Activated naive CD8-positive, alpha-beta T cell treated with anti-CD3 and anti-CD28 coated beads, Interleukin-2, amount 50 U/mL, for 16 hours (primary cell): Measurements from ENCODE around the gene UGT1A10.
"Not testable (repeated sequence)": the region's sequence is repeated elsewhere in the genome, so short reads cannot be mapped to it uniquely, and the experiment has no call there.

Experiments
- DNase-seq: peaks from one replicate; pipeline ENCODE4 v3.0.0-alpha.2; 2020; ENCODE audit warnings: low read depth, low spot score

The UGT1A10 gene

DNA sequence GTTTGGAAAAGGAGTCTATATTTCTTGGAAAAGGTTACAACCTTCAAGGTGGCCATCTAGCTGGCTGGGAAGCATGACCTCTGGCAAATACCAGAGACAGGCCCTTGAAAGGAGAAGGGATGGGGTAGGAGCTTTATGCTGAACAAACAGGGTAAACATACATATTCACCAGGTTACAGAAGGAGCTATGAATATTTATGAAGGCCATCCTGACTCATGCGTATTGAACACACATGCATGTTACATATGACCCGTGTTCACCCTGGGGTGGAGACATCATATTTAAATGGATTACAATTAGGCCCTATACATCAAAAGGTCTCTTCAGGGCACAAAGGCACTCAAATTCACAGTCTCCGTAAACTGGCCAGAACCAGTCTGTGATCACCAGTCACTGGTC lies 19.7 kb downstream of the UGT1A10 start:
- not testable (repeated sequence) for DNase-seq

DNA sequence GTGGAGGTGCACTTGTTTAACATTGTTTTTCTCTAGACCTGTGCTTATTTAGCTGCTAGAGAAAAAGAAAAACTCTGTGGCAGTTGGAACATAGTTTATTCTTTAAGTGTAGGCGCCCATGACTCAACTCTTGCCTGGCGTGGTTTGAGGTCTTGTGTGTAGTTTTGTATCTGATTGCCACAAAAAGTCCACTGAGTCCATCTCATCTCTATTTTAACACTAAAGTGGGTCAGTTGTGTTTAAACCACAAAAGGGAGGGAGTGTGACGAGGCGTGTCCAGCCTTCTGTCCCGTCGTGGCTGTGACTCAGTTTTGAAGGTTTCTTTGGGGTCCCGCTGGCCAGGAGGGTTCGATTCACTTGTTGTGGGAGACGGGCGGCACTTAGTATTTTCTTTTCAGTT lies 20.2 kb downstream of the UGT1A10 start:
- no peak for DNase-seq

- no peak for DNase-seq
These were observed 22.4 kb downstream of the UGT1A10 start for GRCh38 chr2:233658610-233659009.

DNA sequence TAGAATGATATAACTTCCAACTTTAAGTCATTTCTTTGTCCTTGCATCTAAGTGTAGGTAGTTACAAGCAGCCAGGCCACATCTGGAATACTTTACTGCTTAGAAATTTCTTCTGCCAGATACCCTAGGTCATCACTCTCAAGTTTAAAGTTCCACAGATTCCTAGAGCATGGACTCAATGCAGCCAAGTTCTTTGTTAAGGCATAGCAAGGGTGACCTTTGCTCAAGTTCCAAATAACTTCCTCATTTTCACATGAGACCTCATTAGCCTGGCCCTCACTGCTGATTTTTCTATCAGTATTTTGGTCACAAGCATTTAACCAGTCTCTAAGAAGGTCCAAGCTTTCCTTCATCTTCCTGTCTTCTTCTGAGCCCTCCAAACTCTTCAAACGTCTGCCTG lies 27.7 kb downstream of the UGT1A10 start:
- DNase-seq = no peak

DNA sequence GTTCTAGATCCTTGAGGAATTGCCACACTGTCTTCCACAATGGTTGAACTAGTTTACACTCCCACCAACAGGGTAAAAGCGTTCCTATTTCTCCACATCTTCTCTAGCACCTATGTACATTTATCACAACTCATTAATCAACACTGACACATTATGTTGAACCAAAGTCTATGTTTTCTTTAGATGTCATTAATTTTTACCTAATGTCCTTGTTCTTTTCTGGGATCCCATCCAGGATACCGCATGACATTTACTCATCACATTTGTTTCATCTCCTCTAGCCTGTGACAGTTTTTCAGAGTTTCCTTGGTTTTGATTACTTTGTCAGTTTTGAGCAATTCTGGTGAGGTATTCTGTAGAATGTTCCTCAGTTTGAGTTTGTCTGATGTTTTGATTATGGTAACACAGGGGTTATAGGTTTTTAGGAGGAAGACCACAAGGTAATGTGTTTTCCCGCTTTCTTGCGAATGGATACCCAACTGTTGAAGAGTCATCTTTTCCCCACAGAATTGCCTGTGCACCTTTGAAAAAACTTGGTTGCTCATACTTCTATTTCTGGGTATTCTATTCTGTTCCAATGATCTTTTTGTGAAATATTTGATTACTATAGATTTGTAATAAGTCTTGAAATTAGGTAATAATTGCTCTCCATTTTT lies 32.5 kb downstream of the UGT1A10 start:
- no peak for DNase-seq

DNA sequence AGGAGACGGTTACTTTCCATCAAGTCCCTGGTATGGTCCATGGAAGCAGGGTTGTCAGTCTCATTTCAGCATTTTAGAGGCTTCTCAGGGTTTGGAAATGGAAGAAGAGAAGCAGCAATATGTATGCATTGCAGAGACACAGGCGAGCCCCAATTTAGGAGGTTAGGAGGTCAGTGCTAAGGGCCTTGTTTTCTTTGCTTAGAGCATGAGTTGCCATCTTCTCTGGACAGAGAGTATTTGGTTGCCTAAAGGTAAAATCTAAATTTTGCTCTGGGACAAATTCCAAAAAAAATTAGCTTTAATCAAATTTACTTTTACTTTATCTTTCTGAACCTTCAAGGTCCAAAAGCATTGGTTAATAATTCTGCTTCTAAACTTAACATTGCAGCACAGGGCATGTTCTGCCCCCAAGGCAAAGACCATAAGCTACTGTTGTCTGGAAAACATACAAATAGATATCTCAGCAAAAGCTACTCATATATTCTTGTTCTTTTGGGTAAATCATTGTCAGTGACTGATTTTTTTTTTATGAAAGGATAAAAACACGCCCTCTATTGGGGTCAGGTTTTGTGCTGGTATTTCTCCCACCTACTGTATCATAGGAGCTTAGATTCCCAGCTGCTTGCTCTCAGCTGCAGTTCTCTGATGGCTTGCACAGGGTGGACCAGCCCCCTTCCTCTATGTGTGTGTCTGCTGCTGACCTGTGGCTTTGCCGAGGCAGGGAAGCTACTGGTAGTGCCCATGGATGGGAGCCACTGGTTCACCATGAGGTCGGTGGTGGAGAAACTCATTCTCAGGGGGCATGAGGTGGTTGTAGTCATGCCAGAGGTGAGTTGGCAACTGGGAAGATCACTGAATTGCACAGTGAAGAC lies 35.3 kb downstream of the UGT1A10 start, which contains the start of gene UGT1A9:
UGT1A9 (plus strand) TSS at position 609 of the 872 bp plus-strand sequence; CDS start at position 646, 37 bp downstream.
- no peak for DNase-seq

DNA sequence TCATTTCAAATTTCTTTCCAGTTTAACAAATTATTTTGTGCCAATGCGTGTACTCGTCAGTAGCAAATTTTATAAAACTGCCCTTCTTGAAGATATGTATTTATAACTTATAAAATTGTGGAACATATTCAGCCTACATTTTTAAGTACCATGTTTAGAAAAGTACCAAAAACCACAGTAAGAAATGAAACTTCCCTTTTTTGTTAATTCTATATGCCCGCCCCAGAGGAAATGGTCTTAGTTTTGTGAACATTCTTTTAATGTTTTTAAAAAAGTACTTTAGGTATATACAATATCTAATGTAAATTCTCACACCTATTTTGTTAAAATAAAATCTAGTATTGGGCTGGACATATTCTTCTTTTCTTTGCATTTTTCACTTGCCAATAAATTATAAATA lies 36.6 kb downstream of the UGT1A10 start:
- no peak for DNase-seq

- DNase-seq = no peak
These were observed 37.6 kb downstream of the UGT1A10 start for GRCh38 chr2:233673896-233674295.

DNA sequence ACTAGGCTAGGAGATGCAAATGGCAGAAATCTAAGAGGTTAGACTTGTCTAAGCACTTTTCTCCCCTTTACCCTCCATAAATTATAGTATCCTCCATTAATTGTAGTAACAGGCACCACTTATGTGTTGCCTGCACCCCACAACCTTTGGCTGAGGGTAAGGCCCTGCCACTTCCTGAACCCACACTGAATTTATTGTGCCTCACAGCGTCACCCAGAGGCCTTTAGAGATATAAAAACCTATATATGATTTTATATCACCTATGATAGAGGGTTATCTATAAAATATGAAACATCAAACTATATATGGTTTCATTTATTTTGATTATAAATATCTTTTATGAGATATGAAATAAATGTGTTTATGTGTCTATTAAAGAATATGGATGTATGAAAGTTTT lies 38.1 kb downstream of the UGT1A10 start:
- no peak for DNase-seq

- no peak for DNase-seq
These were observed 38.7 kb downstream of the UGT1A10 start for GRCh38 chr2:233674995-233675394.

GRCh38 chr2:233676046-233676445 lies 39.8 kb downstream of the UGT1A10 start:
- no peak for DNase-seq

- no peak for DNase-seq
These were observed 42.9 kb downstream of the UGT1A10 start for GRCh38 chr2:233679196-233679595.

GRCh38 chr2:233680361-233681045 lies 44.3 kb downstream of the UGT1A10 start:
- no peak for DNase-seq

DNA sequence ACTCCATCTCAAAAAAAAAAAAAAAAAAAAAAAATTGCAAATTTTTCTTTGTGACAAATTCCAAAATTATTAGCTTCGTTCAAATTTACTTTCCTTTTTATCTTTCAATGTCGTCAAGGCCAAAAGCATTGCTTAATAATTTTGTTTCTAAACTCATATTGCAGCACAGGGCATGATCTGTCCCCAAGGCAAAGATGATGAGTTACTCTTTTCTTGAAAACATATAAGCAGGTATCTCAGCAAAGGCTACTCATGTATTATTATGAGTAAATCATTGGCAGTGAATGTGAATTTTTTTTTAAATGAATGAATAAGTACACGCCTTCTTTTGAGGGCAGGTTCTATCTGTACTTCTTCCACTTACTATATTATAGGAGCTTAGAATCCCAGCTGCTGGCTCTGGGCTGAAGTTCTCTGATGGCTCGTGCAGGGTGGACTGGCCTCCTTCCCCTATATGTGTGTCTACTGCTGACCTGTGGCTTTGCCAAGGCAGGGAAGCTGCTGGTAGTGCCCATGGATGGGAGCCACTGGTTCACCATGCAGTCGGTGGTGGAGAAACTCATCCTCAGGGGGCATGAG lies 45.4 kb downstream of the UGT1A10 start, which contains the start of gene UGT1A7:
UGT1A7 (plus strand) TSS at position 381 of the 579 bp plus-strand sequence; CDS start at position 418, 37 bp downstream.
- no peak for DNase-seq

DNA sequence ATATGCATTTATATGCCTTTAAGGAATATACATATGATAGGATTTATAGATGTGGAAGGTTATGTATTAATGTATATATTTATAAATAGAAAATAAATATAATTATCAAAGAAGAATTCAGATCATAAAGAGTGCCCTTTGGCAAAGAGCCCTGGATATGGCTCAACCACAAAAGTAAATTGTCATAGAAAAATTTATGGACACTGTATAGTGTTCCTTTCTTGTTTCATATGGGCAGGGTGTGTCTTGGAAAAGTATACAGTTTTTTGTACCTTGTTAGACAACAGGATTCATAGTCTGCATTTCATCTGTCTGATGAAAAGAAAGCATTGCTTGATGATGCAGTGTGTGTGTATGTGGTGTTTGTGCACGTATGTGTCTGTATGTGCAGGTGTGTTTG lies 48.4 kb downstream of the UGT1A10 start:
- DNase-seq = no peak

DNA sequence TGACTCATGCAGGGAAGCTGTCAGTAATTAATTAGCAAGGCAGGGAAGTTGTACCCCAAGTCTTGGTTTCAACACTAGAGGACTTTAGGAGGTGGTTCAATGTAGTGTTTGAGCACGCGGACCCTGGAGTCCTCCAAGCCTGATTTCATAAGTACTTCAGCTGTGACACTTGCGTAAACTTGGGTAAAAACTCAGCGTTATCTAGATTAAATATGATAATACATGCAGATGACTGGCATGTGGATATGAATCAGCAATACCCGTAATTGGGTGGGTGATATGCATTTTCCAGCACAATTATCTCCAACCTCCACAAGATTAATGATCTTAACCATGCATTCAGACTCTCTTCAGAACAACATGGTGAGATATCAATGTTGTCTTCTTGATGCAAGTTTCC lies 50.7 kb downstream of the UGT1A10 start:
- DNase-seq = no peak

- no peak for DNase-seq
These were observed 52.1 kb downstream of the UGT1A10 start for GRCh38 chr2:233688341-233688740.

- no peak for DNase-seq
These were observed 52.8 kb downstream of the UGT1A10 start for GRCh38 chr2:233689031-233689430.

DNA sequence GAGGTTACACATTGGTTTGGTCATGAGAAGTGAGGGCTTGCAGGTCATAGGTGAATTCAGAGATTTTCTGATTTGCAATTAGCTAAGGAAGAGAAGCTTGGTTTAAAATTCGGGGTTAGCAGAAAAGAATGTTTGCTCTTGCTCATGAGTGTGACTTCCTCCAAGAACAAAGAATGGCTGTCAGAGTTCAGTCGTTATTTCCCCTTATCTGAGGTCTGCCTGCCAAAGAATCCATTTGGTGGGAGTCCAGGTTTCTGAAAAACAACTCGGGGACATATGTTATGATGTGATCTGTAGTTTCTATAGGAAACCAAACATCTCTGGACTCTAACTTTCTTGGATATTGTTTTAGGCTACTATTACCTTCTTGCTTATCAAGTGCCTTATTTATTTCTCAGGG lies 53.3 kb downstream of the UGT1A10 start:
- no peak for DNase-seq

GRCh38 chr2:233690444-233690843 lies 54.2 kb downstream of the UGT1A10 start:
- no peak for DNase-seq

DNA sequence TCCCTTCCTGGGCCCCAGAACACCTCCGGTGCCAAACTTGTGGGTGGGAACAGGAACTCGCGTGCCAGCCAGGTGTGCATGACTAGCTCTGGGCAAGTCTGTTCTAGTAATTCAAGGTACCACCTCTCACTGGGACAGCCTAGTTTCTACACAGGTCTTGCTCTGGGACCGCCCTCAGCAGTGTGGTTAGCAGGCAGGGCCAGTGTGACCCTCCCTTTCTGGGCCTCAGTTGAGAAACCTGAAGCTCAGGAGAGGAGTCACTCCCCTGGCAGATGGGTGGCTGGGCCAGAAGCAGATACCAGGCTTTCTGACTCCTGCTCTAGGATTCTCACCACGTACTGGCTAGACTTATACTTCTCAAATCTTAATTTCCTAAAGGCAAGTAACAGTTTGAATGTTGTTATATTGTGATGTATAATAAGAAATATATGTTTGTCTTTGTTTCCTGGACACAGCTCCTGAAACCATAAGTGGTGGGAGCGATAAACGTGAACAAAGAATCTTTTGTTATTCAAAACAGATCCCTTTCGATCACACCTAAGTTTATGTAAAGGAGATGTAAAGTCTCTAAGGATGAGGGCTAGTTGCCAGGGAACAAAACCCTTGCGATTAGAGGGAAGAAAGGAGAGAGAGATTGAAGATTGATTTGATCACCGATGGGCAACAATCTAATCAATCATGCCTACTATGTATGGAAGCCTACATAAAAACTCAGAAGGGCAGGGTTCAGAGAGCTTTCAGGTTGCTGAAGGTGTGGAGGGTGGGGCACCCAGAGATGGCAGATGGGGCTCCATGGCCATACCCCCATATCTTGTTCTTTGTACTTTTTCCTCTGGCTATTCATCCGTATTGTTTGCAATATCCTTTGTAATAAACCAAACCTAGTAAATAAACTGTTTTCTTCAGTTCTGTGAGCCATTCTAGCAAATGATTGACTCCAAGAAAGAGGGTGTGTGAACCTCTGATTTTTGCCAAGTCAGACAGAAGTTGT lies 55.5 kb downstream of the UGT1A10 start:
- DNase-seq = no peak
